ENCODE data around the gene SORCS2. TPM values are rescaled to one million over a fixed set of nuclear protein-coding genes. Genes with fewer than 3 reads are reported as not detected.

Gene SORCS2
- total RNA-seq, 1 experiment from 2014 or later = 0.15 TPM

- intact Hi-C loops (cut with micrococcal nuclease; ENCODE audit: unreplicated experiment) = no loop called here
- ATAC-seq (no peak), DNase-seq (ENCODE audit: low read depth, low spot score) (no peak)
- H3K27ac ChIP-seq (ENCODE audit: low read length) = no peak overlapping the region
- no peaks in the 10 kb centered on the region for H3K27me3 ChIP-seq (ENCODE audit: control insufficient read depth, insufficient read depth, low read length)
- no peak for TF ChIP-seq CTCF (IDR thresholded peaks at IDR 0.05)
- TF ChIP-seq SIN3A (IDR thresholded peaks at IDR 0.05; ENCODE audit: borderline replicate concordance, insufficient read depth, low read depth, low read length) = no peak
- TF ChIP-seq TCF7L2 (IDR thresholded peaks at IDR 0.05; ENCODE audit: low read depth, low read length) = no peak
- CTCF ChIA-PET = interaction anchor here (0.7 kb wide), 1 partner anchor 96 kb away, joined by 6 read pairs; no protein-coding TSS in a partner anchor
- H3K4me3 ChIP-seq (ENCODE audit: low read depth in 2 of 2, low read length in 2 of 2) = no peak overlapping the region
- in situ Hi-C loops (cut with HindIII; ENCODE audit: low pct_unique_long_range_greater_than_20kb, low sequenced_read_pairs) = no loop called here
- H3K9me3 ChIP-seq (ENCODE audit: control insufficient read depth, insufficient read depth, low read depth, low read length) = no peaks in the 10 kb centered on the region
- POLR2A ChIA-PET = interaction anchor here (0.7 kb wide), 1 partner anchor 160 kb away, joined by 5 read pairs; no protein-coding TSS in a partner anchor
- no peaks in the 10 kb centered on the region for H3K4me1 ChIP-seq (ENCODE audit: control insufficient read depth, insufficient read depth, low read length)
- H3K36me3 ChIP-seq (ENCODE audit: control insufficient read depth, insufficient read depth, low read length) = no peaks in the 10 kb centered on the region
- no TSS peak for BruUV-seq (replicated peaks)
Observed at GRCh38 chr4:7679406-7680040, 487.2 kb downstream of the SORCS2 start.

GRCh38 chr4:7680106-7680505 is 487.8 kb downstream of the SORCS2 start:
- in situ Hi-C loops (cut with HindIII; ENCODE audit: low pct_unique_long_range_greater_than_20kb, low sequenced_read_pairs) = no loop called here
- ChIA-PET POLR2A (interaction anchor here (0.7 kb wide), 1 partner anchor 160 kb away, joined by 5 read pairs; no protein-coding TSS in a partner anchor), CTCF (interaction anchor here (0.7 kb wide), 1 partner anchor 97 kb away, joined by 6 read pairs; no protein-coding TSS in a partner anchor)
- ATAC-seq = no peak
- Histone ChIP-seq H3K27me3 (ENCODE audit: control insufficient read depth, insufficient read depth, low read length) (no peaks in the 10 kb centered on the region), H3K36me3 (ENCODE audit: control insufficient read depth, insufficient read depth, low read length) (no peaks in the 10 kb centered on the region), H3K9me3 (ENCODE audit: control insufficient read depth, insufficient read depth, low read depth, low read length) (no peaks in the 10 kb centered on the region), H3K4me3 (ENCODE audit: low read depth in 2 of 2, low read length in 2 of 2) (no peak overlapping the region), H3K27ac (ENCODE audit: low read length) (no peak overlapping the region), H3K4me1 (ENCODE audit: control insufficient read depth, insufficient read depth, low read length) (no peaks in the 10 kb centered on the region)
- intact Hi-C loops (cut with micrococcal nuclease; ENCODE audit: unreplicated experiment) = no loop called here
- DNase-seq (ENCODE audit: low read depth, low spot score) = no peak
- TF ChIP-seq REST (IDR thresholded peaks at IDR 0.05; ENCODE audit: insufficient read depth in 1 of 2, low read depth in 2 of 2, low read length in 1 of 2) = no peak
- TF ChIP-seq SIN3A (IDR thresholded peaks at IDR 0.05; ENCODE audit: borderline replicate concordance, insufficient read depth, low read depth, low read length) = no peak
- no peak for TF ChIP-seq CTCF (IDR thresholded peaks at IDR 0.05)
- no peak for TF ChIP-seq TCF7L2 (IDR thresholded peaks at IDR 0.05; ENCODE audit: low read depth, low read length)
- no peak for TF ChIP-seq POLR2AphosphoS5 (IDR thresholded peaks at IDR 0.05; ENCODE audit: low read depth, low read length)
- BruUV-seq (replicated peaks) = no TSS peak

Measured in Panc1 (cell line).